ENCODE results near the gene ST3GAL2.

- no peak for TF ChIP-seq CTCF (IDR thresholded peaks at IDR 0.05)
- no peak for TF ChIP-seq POLR2AphosphoS5 (IDR thresholded peaks at IDR 0.05)
Observed at GRCh38 chr16:70383421-70383960, 55.4 kb downstream of the ST3GAL2 start.

Measured in suprapubic skin (tissue), 3 donors.